ENCODE measurements around the gene HEY2. TPM values are rescaled to one million over a fixed set of nuclear protein-coding genes. Genes with fewer than 3 reads are reported as not detected.

Gene HEY2
- total RNA-seq, 4 donors from 2014 or later: 0.85 to 4.3 (median 1.8) TPM

DNA sequence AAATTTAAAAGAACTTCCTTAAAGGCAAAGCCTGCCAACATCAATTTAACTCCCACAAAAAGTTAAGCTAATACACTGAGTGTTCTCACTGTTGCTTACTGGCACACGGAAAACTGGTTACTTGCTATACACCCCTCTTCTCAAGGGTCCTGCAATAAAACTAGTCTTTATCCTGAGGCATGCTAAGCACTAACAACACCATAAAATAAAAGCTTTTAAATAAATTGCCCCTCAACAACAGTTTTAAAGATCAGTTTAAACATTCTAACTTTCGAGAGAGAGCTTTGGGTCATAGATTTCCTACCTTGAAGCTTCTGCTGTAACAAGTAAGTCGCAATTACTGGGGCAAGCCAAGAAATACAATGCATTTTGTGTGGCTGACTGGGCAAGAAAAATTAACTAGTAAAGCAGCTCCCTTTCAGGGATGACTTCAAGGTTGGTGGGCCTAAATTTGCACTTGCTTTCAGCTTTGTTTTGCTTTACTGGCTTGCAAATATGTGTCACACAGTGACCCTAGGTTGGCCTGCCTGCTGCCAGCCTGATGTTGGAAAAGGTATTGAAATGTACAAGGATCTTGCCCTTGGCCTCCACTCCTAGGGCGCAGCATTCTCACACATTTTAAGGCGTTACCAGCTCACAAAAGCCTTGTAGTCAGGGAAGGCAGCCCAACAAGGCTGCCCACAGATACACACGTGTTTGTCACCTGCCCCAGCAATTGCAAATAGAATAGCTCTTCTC, 4.0 kb upstream of the HEY2 start:
- TF ChIP-seq, protein P1, sequence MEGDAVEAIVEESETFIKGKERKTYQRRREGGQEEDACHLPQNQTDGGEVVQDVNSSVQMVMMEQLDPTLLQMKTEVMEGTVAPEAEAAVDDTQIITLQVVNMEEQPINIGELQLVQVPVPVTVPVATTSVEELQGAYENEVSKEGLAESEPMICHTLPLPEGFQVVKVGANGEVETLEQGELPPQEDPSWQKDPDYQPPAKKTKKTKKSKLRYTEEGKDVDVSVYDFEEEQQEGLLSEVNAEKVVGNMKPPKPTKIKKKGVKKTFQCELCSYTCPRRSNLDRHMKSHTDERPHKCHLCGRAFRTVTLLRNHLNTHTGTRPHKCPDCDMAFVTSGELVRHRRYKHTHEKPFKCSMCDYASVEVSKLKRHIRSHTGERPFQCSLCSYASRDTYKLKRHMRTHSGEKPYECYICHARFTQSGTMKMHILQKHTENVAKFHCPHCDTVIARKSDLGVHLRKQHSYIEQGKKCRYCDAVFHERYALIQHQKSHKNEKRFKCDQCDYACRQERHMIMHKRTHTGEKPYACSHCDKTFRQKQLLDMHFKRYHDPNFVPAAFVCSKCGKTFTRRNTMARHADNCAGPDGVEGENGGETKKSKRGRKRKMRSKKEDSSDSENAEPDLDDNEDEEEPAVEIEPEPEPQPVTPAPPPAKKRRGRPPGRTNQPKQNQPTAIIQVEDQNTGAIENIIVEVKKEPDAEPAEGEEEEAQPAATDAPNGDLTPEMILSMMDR (IDR thresholded peaks at IDR 0.05; ENCODE audit: low read depth): no peak

DNA sequence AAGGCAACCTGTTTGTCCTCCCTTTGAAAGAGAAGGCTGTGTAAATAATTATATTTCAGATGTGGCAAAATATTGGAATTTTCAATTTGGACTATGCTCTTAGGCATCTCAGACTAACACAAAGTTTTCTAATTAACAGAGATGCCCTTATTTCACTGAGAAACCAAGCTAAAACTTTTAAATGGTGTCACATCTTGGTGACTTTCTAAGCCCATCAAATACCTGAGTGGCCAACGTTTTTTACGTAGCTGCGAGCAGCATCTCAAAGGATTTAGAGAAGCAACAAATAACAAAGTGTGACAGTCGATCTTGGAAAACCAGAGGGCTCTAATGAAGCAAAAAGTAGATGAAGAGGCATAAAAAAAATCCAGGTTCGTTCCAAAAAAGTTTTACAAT, 3.4 kb upstream of the HEY2 start:
- TF ChIP-seq, protein P1 (IDR thresholded peaks at IDR 0.05; ENCODE audit: low read depth): no peak

GRCh38 chr6:125746731-125747588, 2.5 kb upstream of the HEY2 start:
- TF ChIP-seq, protein P1 (IDR thresholded peaks at IDR 0.05; ENCODE audit: low read depth): no peak

- TF ChIP-seq, protein P1 (IDR thresholded peaks at IDR 0.05; ENCODE audit: low read depth): no peak
These were observed 1.6 kb upstream of the HEY2 start for GRCh38 chr6:125747589-125748405.

GRCh38 chr6:125748406-125749172, 843 bp upstream of the HEY2 start:
- TF ChIP-seq, protein P1 (IDR thresholded peaks at IDR 0.05; ENCODE audit: low read depth): no peak

DNA sequence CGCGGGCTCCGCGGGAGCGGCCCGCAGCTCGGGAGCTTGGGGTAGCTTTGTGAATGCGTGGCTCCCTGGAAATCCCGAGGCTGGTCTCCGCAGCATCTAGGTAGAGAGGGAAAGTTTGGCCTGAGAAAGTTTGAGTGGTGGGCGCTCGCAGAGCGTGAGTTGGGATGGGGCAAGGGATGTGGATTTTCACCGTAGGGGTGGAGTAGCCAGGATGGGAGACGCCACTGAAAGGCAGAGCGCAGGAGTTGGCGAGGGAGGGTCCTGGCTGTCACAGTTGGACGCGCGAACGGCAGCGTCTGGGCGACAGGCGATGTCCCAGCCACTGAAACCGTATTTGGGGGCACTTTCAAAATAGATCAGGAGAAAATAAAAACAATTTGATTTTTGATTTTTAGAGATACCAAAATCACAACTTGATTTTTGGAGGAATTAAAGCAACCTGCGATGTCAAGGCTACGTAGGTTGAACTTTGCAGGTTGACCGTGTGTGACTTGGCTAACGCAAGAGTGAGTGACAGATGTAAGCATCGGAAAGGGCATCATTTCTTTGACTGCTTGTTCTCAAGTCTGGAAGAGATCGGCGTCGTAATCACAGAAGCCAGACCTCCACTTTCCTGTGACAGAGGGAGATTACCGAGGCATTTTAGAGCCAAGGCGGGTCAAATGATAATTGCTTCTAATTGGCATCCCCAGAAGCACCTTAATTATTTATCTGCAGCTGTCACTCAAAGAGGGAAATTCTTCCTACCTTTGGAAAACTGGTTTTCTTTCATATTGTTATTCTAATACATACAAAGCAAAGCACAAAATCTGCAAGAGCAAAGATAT, 646 bp downstream of the HEY2 start:
- TF ChIP-seq, protein P1 (IDR thresholded peaks at IDR 0.05; ENCODE audit: low read depth): no peak

Measured in subcutaneous adipose tissue (tissue), 4 donors.